ENCODE measurements around the gene EEF1A2. TPM values are rescaled to one million over a fixed set of nuclear protein-coding genes. Genes with fewer than 3 reads are reported as not detected.

Gene EEF1A2
- total RNA-seq, 4 donors from 2014 or later: 13.3 to 26.8 (median 22.9) TPM

DNA sequence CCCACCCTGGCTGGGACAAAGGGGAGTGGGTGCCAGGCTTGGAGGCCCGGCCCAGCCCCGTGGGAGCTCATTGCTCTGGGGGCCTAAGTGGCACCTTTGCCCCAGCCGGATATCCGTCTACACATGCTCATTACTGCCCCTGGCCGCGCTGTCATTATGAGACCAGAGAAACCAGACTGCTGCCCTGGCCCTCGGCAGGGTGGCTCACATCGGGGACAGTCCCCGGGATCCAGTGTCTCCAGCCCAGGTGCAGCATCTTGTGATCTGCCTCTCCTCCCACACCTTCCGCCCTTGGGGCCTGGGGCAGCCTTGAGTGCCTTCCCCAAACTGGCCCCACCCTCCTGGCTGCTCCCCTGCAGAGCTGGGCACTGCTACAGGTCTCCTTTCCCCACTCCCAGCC is 43.8 kb upstream of the EEF1A2 start:
- no peak overlapping the region for H3K4me3 ChIP-seq (ENCODE audit: low read depth, poor library complexity, severe bottlenecking)
- no peak for DNase-seq (ENCODE audit: low spot score in 2 of 2)
- intact Hi-C loops (cut with DNase I; ENCODE audit: low total_unique reads): loop anchor here (5.0 kb wide), 1 partner anchor 430 kb away; no protein-coding TSS in a partner anchor
- no peak for TF ChIP-seq POLR2A (IDR thresholded peaks at IDR 0.05)
- TF ChIP-seq, protein P1, sequence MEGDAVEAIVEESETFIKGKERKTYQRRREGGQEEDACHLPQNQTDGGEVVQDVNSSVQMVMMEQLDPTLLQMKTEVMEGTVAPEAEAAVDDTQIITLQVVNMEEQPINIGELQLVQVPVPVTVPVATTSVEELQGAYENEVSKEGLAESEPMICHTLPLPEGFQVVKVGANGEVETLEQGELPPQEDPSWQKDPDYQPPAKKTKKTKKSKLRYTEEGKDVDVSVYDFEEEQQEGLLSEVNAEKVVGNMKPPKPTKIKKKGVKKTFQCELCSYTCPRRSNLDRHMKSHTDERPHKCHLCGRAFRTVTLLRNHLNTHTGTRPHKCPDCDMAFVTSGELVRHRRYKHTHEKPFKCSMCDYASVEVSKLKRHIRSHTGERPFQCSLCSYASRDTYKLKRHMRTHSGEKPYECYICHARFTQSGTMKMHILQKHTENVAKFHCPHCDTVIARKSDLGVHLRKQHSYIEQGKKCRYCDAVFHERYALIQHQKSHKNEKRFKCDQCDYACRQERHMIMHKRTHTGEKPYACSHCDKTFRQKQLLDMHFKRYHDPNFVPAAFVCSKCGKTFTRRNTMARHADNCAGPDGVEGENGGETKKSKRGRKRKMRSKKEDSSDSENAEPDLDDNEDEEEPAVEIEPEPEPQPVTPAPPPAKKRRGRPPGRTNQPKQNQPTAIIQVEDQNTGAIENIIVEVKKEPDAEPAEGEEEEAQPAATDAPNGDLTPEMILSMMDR (IDR thresholded peaks at IDR 0.05): no peak
- 58 to 69% methylated on average over 3 to 7 of the region's 10 CpGs for WGBS, 2 donors

DNA sequence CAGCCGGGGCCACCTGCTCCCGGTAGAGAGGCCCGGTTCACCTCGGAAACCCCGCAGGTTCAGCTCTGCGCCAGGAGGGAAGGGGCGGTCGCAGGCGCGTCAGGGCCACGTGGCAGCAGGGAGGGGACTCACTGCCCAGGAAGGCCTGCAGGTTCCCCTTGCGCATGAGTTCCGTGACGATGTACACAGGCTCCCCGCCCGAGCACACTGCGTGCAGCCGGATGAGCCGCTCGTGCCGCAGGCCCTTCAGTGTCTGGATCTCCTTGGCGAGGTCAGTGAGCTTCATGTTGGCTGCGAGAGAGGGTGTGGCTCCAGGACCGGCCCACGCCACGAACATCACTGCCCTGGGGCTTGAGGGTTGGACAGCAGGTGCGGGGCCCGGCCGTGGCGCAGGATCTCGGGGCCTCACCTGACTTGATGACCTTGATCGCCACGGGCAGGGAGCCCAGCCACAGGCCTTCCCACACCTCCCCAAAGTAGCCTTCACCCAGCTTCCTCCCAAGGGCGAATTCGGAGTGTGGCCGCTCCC is 43.2 kb upstream of the EEF1A2 start:
- no peak for DNase-seq (ENCODE audit: low spot score in 2 of 2)
- TF ChIP-seq POLR2A (IDR thresholded peaks at IDR 0.05): no peak
- TF ChIP-seq, protein P1 (IDR thresholded peaks at IDR 0.05): no peak
- intact Hi-C loops (cut with DNase I; ENCODE audit: low total_unique reads): loop anchor here (5.0 kb wide), 1 partner anchor 430 kb away; no protein-coding TSS in a partner anchor
- WGBS, 2 donors: 50 to 64% methylated on average over 17 to 28 of the region's 36 CpGs
- no peak overlapping the region for H3K4me3 ChIP-seq (ENCODE audit: low read depth, poor library complexity, severe bottlenecking)

DNA sequence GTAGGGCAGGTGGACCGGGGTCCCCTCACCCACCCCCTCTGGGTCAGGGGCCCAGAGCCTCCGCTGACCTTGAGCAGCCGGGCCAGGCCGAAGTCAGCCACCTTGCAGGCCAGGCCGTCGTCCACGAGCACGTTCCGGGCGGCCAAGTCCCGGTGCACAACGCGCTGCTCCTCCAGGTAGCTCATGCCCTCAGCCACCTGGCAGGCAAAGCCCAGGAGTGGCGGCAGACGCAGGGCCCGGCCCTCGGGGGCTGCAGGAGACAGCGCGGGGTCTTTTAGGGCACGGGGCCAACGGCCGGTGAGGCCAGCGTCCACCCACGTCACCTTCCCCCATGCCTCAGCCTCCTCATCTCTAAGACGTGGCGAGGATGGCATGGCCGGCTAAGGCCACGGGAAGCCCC is 42.5 kb upstream of the EEF1A2 start:
- WGBS, 2 donors: 89 to 91% methylated on average over 22 to 25 of the region's 28 CpGs
- intact Hi-C loops (cut with DNase I; ENCODE audit: low total_unique reads): loop anchor here (5.0 kb wide), 1 partner anchor 431 kb away; no protein-coding TSS in a partner anchor
- no peak for DNase-seq (ENCODE audit: low spot score in 2 of 2)
- no peak for TF ChIP-seq POLR2A (IDR thresholded peaks at IDR 0.05)
- TF ChIP-seq, protein P1 (IDR thresholded peaks at IDR 0.05): no peak
- H3K4me3 ChIP-seq (ENCODE audit: low read depth, poor library complexity, severe bottlenecking): no peak overlapping the region

DNA sequence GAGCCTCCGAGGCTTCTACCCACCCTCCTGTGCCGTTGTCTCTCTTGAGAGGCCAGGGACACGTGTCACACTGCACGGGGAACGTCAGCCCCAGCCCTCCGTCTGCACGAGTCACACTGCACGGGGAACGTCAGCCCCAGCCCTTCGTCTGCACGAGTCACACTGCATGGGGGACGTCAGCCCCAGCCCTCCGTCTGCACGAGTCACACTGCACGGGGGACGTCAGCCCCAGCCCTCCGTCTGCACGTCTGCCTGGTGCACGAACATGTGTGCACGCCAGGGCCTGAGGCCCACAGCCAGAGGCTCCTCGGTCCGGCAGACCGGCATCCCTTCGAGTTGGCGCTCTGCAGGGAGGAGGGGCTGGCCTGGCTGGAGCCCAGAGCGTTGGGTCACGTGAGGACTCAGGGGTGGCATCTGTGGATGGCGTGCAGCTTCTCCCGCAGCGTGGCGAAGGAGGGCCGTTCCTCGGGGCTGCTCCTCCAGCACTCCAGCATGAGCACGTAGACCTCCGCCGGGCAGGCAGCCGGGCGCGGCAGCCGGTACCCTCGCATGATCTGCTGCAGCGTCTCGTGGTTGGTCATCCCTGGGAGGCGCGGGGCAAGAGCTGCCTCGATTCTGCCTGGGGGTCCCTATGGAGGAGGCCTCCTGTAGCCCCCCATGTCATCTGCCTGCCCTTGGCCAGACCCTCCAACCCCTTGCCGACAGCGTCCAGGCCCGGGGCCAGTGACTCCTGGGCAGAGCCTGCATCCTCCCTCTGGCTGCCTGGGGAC is 41.7 kb upstream of the EEF1A2 start:
- WGBS, 2 donors: 25 to 49% methylated on average over 26 to 47 of the region's 49 CpGs
- intact Hi-C loops (cut with DNase I; ENCODE audit: low total_unique reads): loop anchor here (5.0 kb wide), 1 partner anchor 432 kb away; no protein-coding TSS in a partner anchor
- TF ChIP-seq, protein P1 (IDR thresholded peaks at IDR 0.05): no peak
- no peak for TF ChIP-seq POLR2A (IDR thresholded peaks at IDR 0.05)
- H3K4me3 ChIP-seq (ENCODE audit: low read depth, poor library complexity, severe bottlenecking): no peak overlapping the region
- DNase-seq (ENCODE audit: low spot score in 2 of 2): no peak

DNA sequence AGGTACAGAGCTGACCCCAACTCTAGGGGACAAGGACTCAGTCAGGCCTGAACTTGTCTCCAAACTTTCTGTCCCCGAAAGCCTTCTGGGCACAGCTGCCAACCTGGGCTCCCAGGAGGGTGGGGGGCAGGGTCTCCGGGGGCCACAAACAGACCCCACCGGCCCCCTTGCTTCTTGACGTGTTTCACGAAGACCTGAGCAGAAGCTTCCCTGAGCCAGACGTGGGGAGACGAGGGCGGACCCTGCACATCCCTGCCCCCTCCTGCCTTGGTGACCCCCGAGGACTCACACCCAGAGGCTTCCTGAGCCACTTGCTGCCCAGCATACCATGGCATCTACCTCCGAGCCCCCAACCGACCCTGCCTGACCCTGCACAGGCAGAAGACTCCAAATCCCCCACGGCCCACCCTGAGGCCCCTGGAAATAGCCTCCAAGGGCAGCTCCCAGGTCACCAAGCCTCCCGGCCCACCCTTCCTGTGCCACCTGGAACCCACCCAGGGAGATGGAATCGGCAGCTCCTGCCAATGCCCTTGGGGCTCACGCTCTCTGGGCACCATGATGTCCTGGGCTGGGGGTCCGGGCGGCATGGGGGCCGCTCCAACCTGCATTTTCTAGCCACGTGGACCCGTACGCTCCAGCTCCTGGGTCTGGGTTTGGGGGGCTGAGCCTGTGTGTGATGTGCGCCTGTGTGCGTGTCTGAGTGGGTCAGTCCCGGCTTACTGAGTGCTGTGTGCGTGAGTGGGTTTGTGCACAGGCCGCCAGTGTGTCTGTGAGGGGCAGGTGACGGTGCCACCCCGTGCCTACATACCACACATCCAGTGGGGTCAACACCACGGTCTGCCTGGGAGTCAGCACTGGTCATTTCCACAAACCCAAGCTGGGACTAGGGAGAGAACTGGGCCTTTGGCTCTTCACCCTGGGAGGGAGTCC is 40.8 kb upstream of the EEF1A2 start:
- no peak for DNase-seq (ENCODE audit: low spot score in 2 of 2)
- intact Hi-C loops (cut with DNase I; ENCODE audit: low total_unique reads): loop anchor here (5.0 kb wide), 1 partner anchor 433 kb away; no protein-coding TSS in a partner anchor

More for the DNA sequence above, 40.8 kb upstream of the EEF1A2 start:
- H3K4me3 ChIP-seq (ENCODE audit: low read depth, poor library complexity, severe bottlenecking): no peak overlapping the region
- TF ChIP-seq, protein P1 (IDR thresholded peaks at IDR 0.05): no peak
- 83 to 88% methylated on average over 27 to 29 of the region's 29 CpGs for WGBS, 2 donors

Measured in lower leg skin (tissue), 4 donors.